Mesenteric fat pad (tissue), 1 donor: ENCODE measurements around the gene NRP1. TPM values are rescaled to one million over a fixed set of nuclear protein-coding genes. Genes with fewer than 3 reads are reported as not detected.

Experiments
- DNase-seq: peaks from one replicate; pipeline ENCODE4 v3.0.0-alpha.2; 2020; ENCODE audit warnings: low spot score
- total RNA-seq: library from RNA; stranded (reverse); fragmentation: NEBNext Ultra II Directional; extraction: Animal tissue kit (Norgen Biotek cat#: 25700); gene quantifications from one replicate; pipeline ENCODE4 v1.2.1, GENCODE V29; 2021
- donor health status: DM: yes; HTN: yes; CAD: no.

Gene NRP1
- total RNA-seq, 1 donor from 2014 or later = 249 TPM

DNA sequence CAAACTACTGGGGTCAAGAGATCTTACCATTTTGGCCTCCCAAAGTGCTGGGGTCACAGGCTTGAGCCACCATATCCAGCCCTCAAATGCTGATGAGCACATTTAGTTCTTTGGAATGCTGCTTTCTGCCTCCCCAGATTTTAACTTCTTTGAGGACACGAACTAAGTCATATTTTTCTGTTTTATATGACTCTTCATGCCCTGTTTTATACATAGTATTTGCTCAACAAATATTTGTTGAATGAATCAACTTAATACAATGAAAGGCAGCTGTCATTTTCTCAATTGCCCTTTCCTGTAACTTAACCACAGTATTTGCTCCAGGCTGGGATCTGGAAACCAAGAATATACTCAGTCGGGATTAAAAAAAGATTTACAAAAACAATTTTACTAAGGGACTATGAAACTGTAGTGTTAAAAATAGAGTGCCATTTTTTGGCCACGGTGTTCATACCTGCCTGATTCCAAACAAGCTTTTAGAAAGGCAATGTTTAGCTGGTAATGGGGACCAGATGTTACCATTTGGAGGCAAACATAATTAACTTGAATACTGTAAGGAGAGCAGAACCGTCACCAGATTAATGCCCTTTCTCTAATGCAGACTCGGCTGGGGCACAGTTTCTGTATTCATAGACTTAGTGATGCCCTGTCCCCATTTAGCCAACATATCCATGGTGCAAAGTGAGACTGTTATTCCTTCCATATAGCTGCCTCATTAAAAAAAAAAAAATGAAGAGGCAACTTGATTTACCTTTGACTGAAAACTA is 117.6 kb downstream of the NRP1 start:
- DNase-seq = no peak

DNA sequence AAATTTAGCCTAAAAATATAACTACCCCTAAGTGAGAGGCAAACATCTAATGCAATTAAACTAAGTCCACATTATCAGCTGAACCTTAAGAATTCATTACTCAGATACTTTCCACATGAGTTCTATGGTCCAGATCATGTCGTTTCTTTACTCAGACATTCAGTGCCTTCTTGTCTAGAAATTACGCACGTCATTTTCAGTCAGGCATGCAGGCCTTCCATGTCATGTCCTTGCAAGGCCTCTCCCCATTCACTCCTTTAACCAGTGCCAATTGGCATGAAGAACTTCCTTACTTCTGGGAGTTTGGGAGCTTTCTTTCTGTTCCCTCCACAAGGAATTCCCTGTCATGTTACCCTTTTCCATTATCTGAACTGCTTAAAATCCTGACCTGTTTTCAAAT is 118.8 kb downstream of the NRP1 start:
- no peak for DNase-seq

DNA sequence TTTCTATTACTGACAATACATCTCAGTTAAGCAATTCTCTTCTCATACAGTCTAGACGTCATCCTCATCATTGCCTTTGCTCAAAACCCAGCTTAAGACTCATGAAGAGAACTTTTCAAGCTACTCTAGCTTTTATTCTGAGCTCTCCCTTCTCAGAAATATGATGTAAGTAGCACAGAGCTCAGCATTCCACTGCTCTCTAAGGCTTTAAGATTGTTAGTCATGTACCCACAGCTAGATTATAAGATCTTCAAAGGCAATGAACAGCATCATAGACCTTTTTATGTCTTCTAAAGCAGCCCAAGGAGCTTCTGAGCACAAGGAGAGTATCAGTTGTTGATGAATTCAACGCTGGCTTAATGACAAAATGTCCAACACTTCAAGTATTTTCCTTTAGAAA is 119.3 kb downstream of the NRP1 start:
- DNase-seq = no peak

DNA sequence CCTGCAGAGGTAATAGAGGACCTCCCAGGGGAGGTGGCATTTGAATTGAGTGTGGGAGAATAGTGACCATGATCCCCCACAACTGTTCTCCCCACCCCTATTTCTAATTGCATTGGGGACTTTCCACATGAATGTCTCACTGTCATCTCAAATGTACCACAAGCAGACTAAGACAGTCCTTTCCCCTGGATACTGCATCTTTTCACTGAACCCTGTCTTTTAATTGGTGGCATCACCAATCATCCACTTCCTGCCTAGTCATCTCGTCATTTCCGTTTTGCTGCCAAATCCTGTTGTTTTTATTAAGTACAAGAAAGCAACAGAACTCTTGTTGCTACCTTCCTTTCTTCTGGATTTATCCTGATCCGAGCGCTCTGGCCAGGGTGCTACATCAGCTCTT is 120.3 kb downstream of the NRP1 start:
- no peak for DNase-seq

DNA sequence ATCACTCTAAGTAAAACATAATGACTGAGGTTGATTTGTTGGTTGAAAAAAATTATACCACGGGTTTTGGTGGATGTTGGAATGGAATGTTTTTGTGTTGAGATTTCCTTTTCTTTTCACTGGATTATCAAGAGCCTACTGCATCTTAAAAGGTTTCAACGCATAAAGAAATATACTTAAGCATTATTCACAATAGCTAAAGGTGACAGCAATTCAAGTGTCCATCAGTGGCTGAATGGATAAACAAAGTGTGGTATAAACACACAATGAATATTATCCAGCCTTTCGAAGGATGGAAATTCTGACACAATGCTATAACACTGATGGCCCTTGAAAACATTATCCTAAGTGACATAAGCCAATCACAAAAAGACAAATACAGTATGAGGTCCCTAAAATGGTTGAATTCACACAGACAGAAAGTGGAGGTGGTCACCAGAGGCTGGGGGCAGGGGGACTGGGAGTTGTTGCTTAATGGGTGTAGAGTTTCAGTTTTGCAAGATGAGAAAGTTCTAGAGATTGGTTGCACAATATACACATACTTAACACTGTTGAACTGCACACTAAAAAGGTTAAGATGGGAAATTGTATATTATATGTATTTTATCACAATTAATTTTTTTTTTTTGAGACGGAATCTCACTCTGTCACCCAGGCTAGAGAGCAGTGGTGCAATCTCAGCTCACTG is 122.3 kb downstream of the NRP1 start:
- no peak for DNase-seq

DNA sequence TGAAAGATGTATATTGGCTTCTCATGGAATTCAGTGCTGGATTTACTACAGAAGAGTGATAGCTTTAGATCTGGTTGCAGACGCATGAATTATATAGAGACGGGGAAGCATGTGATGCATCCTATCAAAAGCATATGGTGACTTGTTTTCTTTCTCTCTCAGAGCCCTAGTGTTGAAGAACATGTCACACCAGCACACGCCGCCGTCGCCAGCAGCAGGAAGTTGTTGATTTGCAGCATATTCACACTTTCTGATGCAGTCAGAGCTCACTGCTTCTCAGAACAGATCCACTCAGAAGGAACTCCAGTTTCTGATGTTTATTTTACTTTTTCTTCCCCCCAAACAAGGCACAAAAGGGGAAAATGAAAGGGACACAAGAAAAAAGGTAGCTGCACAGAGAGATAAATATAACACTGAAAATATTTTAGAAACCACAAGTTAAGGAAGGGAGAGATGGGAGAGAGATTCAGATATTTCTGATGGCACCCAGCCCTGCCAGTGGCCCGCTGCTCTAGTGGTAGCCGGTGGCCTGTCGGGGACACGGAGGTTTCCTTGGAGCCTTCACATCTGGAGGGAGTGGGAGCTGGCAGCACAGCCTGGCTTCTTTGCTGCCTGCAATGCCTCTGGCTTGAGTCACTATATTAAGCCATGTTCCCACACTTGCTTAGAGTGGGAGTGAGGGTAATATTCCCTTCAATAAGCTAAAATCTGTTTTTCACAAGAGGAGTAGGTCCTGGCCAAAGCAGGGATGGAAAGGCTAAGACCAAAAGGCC is 123.2 kb downstream of the NRP1 start:
- no peak for DNase-seq

DNA sequence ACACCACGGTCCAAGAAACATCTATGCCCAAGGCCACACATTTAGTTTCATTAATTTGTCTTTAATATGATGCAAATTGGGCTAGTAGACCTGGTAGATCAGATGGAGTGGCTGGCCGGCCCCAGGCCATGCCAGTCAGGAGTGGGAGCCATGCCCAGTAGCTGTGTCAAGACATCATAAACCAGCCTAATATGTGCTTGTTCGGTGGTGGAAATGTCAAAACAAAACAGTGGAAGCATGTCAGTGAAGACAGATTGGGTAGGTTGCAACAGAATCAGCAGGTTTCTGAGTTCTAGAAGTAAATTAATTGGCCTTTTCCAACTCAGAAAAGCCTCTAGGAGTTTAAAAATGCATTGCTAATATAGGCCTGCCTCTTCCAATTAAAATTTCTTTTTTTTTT is 124.7 kb downstream of the NRP1 start:
- DNase-seq = no peak

DNA sequence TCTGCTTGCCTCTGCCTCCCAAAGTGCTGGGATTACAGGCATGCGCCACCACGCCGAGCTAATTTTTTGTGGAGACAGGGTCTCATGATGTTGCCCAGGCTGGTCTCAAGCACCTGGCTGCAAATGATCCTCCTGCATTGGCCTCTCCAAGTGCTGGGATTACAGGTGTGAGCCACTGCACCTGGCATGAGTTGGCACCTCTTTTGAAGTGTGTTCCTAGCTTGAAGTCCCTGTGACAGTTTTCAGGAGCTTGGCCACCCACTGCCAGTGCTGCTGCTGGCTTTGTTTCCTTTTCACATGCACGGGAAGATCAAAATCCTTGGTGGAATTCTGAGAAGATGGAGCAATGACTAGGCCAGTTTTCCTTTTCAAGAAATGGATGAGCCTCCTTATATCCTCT is 126.3 kb downstream of the NRP1 start:
- DNase-seq = no peak

DNA sequence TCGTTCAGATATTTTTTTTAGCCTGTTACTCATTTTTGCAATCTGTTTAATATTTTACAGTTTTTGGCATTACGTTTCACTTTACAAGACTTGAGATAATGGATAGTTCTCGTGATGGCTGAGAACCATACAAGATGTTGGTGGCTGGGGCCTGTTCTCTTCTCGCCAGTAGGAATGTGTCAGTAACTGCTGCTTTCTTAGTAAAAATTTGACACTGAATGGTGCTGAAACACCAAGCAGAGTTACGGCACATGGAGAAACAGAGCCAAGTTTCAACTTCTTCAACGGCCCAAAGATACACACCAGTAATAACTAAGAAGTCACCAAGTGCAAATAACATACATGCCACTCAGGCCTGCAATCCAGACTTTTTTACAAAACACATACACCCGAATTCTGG is 130.4 kb downstream of the NRP1 start:
- no peak for DNase-seq

DNA sequence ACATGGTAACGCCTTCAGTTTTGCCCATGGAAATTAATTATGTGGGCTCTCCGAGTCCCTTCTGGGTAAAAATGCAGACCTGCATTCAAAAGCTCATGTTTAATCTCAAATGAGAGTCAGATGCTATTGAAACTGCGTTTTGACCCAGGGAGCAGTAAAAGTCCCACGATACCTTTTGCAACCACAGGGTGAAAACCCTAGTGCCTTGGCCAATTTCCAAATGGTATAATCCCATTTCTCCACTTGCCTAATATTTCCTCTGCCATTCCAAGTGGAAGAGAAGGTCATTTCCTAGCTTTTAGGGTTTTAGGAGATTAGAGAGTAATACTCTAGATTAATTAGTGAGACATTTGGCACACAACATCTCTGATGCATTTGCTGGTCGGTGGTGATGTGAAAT is 132.5 kb downstream of the NRP1 start:
- no peak for DNase-seq

DNA sequence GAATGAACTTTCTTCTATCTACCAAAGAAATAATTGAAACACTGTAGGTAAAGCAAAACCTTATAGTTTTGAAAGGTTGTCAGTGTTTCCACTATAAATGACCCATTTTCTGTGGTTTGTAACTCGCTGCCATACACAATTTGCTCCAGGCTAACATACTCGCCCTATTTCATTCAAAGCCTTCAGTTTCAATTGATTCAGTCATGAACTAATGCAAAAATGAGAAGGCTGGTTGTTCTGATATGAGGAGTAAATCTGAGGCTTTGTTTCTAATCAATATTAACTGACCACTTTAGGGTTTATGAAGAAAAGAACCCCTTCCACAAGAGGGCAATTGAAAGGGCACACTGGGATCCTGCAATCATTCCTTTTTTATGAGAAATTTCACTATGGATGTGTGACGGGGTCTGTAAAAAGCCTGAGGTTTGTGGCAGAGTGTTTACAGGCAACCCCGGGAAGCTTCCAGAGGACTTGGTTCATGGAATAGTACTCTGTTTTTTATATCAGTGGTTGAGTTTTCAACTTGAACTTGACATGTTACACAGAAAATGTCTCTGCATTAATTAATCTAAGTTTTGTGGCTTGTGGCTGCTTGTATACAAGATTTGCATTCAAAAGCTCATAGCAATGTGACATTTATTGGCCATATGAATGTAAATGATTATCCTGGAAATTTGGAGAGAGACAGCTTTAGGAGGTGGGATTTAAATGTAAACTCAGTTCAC is 133.2 kb downstream of the NRP1 start:
- DNase-seq = no peak

DNA sequence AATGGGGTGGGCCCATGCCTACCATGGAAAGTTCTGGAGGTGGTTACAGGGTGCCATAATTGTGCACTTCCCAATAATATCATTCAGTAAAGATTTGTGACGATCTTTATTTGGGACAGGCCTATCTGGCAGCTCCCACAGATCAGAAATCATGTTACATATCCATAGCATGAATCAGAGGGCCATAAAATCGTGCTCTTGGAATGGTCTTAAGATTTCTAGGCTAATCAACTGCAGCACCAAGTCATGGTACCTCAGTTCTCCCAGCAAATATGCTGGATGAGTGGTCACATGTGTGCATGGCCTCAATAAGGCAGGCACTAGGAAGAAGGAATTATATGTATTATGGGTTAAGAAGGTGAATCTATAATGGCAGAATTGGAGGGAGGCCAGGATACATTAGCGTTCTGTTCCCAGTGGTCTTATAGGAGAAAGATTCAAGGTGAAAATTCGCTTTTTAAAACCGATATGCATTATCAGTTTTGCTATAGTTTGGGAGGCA is 134.7 kb downstream of the NRP1 start:
- no peak for DNase-seq

DNA sequence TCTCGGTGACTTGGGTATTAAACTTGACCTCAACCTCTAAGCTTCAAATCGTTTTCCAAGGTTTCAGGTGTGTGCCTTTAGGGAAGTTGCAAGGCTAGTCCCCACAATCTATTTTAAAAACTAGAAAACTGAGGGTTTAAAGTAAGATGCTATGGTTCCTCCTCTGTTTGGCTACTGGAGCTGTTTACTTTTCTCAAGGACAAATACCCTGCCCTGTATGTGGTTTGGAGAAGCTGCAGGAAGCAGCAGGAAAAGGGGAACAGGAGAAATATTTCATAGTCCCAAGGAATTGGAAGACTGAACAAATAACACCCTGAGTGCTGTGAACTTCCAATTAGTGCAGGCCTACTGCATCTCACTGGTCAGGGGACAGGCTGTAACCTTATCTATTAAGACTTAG is 135.9 kb downstream of the NRP1 start:
- no peak for DNase-seq

DNA sequence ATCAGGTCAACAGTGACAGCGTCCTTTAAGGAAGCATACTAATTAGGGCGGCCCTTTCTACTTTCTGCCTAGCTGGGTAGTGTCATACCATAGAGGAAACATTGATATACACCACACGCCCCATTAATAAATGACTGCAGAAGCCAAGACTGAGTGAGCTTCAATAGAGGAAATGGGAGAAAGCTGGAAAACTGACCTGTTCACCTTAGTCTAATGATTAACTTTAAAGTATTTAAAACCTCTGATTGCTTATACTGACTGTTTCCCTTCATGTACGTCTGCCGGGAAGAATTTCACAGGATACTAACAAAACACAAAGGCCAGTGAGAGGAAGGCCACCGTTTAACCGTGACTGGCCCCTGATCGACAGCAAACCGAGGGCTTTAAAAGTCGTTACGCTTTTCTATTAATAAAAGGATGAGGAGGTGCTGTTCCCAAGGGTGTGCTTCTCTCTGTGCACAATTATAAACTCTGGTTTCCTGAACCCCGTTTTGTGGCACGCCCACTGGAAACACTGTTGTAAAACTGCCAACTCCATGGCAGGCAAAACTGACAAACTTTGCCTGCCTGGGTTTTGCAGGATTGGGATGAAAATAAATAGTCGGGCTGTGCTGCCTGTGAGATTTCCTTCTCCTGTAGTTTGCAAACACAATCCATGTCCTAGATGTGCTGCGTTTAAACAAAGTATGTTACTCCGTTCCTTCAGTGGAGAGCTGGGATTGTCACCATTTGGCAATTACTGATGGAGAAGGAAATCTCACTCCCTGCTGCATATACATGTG is 137.6 kb downstream of the NRP1 start:
- DNase-seq = no peak

DNA sequence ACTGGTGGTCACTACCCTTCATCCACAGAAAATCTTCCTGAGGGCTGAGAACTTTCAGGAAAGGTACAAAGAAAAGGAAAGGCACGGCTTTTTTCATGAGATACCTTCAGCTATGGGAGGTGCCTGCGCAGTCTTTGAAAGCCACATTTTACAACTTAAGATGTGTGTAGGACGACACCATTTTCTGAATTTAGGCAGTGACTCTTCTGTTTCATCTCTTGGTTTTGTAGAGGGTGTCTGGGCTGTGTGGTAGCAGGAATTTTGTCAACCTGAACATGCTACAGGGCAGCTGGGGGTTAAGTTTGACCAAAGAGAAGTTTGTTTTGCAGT is 138.1 kb downstream of the NRP1 start:
- no peak for DNase-seq

DNA sequence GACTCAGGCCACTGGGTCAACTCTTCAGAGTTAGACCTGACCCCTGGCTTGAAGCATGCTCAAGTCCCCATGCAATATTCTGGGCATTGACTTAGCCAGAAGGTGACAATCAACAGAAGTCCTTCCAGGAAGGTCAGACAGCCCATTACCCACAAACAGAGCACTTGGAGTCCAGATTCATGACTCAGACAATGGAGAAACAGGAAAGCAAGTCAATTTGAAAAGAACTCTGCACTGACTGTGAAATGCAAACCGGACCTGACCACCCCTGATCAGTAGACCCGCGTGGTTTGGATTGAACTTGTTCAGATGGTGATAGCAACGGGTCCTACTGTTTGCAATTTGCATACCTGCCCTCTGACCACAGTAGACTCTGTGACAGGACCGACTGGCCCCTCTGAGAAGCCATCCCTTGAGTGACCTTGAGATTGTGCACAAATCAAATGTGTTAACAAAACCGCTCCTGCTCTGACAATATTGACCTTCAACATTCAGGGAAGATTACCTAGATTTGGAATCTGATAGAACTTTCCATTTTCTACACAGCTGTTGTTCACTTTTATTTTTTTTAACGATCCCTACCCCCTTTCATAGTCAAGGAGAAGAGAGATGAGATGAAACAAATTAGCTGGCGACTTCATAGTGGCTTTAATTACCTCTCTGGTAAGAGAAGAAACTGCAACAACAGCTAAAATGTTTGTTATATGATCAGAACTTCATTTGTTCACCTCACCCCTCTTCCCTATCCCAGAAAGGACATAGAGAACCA is 138.7 kb downstream of the NRP1 start:
- no peak for DNase-seq

DNA sequence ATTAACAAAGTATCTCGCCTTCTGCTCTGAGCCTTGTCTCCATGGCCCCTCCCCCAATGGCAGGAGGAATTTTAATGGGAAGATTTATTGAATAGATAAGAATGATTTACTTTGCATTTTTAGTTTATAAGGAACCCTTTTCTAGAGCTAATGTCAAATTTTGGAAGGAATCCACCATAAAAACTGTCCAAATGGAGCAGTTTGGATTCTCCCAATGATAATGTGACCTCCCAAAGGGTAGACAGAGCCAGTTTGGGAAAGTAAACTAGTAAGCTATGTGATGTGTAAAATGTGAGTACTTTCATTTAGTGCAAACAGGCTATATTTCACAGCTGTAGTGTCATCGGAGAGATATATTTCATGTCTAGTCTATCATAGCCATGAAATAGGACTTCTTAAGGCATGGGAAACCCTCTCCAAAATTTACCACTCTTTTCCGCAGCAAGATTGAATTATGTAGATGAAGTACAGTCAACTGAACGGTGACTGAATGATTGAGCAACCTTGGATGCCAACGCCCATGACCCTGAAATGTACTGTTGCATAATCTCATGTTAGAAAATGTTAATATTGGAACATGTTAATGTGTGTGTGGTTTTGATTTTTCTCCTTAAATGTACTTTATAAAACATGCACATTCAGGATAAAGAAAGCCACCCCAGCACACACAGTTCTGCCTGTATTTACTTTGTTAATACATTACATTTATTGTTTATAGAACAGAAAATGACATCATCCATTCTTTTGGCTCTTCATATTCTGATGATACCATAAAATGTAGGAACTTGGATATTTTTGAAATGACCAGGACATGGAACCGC is 140.6 kb downstream of the NRP1 start:
- DNase-seq = no peak

DNA sequence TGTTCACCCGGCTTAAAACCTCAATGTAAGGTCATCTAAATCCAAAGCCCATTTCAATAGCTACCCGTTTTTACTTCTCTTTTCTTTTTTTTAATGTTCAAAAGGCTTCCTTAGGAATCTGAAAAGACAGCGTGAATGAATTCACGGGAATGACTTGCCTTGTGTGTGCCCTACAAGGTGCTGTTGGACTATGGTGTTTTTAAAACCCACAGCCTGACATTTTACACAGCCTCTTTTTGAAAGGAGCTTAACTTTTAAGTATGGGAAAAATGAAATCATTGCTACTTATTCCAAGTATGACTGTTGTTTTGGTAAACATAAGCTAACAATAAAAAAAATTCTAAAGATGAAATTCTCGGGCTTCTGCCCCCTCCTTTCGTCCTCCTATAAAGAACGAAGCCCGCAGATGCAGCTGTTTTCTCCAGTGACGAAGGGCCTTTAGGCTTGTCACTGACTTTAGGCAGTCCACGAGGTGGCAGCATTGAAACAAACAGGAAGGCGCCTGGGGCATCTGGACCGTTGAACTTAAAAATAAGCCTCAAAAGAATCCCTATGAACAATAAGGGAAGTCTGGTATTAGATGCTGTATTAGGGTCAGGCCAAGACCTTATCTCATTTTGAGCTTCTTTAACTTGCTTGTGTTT is 141.3 kb downstream of the NRP1 start:
- no peak for DNase-seq

DNA sequence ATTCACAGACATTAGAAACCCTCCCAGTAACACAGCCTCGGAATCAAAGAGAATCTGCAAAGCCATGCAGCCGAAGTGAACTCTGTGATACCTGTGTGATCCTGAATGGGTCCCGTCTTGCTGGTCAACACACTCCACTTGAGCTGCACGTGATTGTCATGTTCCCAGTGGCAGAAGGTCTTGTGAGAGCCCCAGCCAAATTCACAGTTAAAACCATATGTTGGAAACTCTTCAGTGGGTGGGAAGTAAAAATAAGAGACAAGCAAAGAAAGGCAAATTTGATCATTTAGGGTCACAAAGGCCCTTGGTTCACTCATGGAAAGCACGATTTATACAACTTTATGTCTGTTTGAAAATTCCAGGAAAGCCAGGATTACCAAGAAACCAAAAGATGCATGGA is 142.3 kb downstream of the NRP1 start:
- DNase-seq = no peak
